HepG2 (cell line): Measurements from ENCODE around the gene GADD45GIP1. TPM values are rescaled to one million over a fixed set of nuclear protein-coding genes. Genes with fewer than 3 reads are reported as not detected.
A peak's percentile ranks its signal among the peaks of the same experiment; 100 is the strongest.

ENCODE experiments used
- ATAC-seq: fragments of 200-7000 bp; cut with Tn5 transposase; 3 replicates; pipeline ENCODE4 v1.9.1; 2020; ENCODE audit warnings: mild to moderate bottlenecking, moderate library complexity
- BruUV-seq: library from RNA; stranded (reverse); fragments of 400-500 nt; replicated peaks from 2 replicates; lab custom pipeline; 2021; lab: Mats Ljungman, UMichigan
- CTCF ChIA-PET: fragments of 300-600 bp; formaldehyde crosslinking; extraction: SDS; loops from one replicate; lab custom pipeline; 2021; ENCODE audit warnings: low total read pairs, inconsistent platforms, low intra/inter-chr PET ratio; lab: Yijun Ruan, JAX
- POLR2A ChIA-PET: fragments of 350-600 bp; sonication (Branson Sonifier 250); formaldehyde crosslinking; loops from one replicate; lab custom pipeline; 2020; ENCODE audit warnings: antibody characterized with exemption, inconsistent platforms; lab: Yijun Ruan, JAX
- DNase-seq: peaks from one replicate; pipeline ENCODE4 v3.0.0-alpha.2; 2015; ENCODE audit warnings: low spot score
- FAIRE-seq: peaks from 3 replicates; lab custom pipeline; 2011; peaks lifted over from hg19 to GRCh38; lab: Jason Lieb, UNC
- H2AFZ ChIP-seq: one replicate; pipeline ENCODE4 v1.6.1; 2011; ENCODE audit warnings: low read length, inconsistent platforms
- H3K27ac ChIP-seq: fragments of 300-600 bp; 3 replicates; pipeline ENCODE4 v1.8.0; 2011; ENCODE audit warnings: mixed run types, mild to moderate bottlenecking, mixed read lengths, low read length, inconsistent platforms; ENCODE audit not compliant: insufficient read depth; ENCODE audit errors: extremely low read length
- H3K27me3 ChIP-seq, 2 experiments: fragments of 200-600 bp in 1 of 2; 2 replicates in 1 of 2; 3 replicates in 1 of 2; pipeline versions ENCODE4 v1.6.0 to v1.8.0; 2011; ENCODE audit warnings: low read length in 2 of 2, mild to moderate bottlenecking in 2 of 2, moderate library complexity in 2 of 2, inconsistent platforms in 1 of 2; ENCODE audit not compliant: insufficient read depth in 2 of 2, control insufficient read depth in 1 of 2
- H3K36me3 ChIP-seq, 2 experiments: fragments of 200-600 bp in 1 of 2; replicated peaks in 1 of 2; 2 replicates in 1 of 2; 3 replicates in 1 of 2; pipeline versions ENCODE4 v1.5.1 to v1.8.0; 2011; ENCODE audit warnings: low read length in 2 of 2, inconsistent platforms in 1 of 2; ENCODE audit not compliant: insufficient read depth in 2 of 2, control insufficient read depth in 1 of 2
- H3K4me1 ChIP-seq: 2 replicates; pipeline ENCODE4 v1.5.1; 2012; ENCODE audit warnings: low read length, inconsistent platforms; ENCODE audit not compliant: insufficient read depth
- H3K4me2 ChIP-seq: 2 replicates; pipeline ENCODE4 v1.6.0; 2011; ENCODE audit warnings: low read depth, low read length, inconsistent platforms
- H3K4me3 ChIP-seq, 3 experiments: fragments of 200-600 bp in 1 of 3; sonication (generic), shearing (Covaris generic) in 1 of 3; replicated peaks in 1 of 3; 2 replicates each; pipeline ENCODE4 v1.5.1; 2011 to 2016; ENCODE audit warnings: low read length in 3 of 3, inconsistent platforms in 2 of 3, low read depth in 2 of 3, mild to moderate bottlenecking in 2 of 3, control low read depth in 1 of 3, mixed read lengths in 1 of 3; ENCODE audit not compliant: insufficient read depth in 1 of 3
- H3K79me2 ChIP-seq: one replicate; pipeline ENCODE4 v1.6.1; 2011; ENCODE audit warnings: low read length, inconsistent platforms; ENCODE audit not compliant: insufficient read depth
- H3K9ac ChIP-seq: 2 replicates; pipeline ENCODE4 v1.6.0; 2011; ENCODE audit warnings: mild to moderate bottlenecking, low read depth, low read length, inconsistent platforms; ENCODE audit not compliant: insufficient read depth
- H3K9me3 ChIP-seq: 2 replicates; pipeline ENCODE4 v1.5.1; 2012; ENCODE audit warnings: mild to moderate bottlenecking, low read length
- H4K20me1 ChIP-seq: 2 replicates; pipeline ENCODE4 v1.6.0; 2011; ENCODE audit warnings: inconsistent platforms, mild to moderate bottlenecking, low read length, moderate library complexity; ENCODE audit not compliant: insufficient read depth
- HOMEZ ChIP-seq: IDR thresholded peaks from 2 replicates; pipeline ENCODE4 v1.6.1; 2016; ENCODE audit warnings: low read depth
- MNT ChIP-seq: fragments of 450-650 bp; IDR thresholded peaks from 2 replicates; pipeline ENCODE4 v1.6.1; 2016
- ZNF646 ChIP-seq: sonication (generic); formaldehyde crosslinking; IDR thresholded peaks from 2 replicates; pipeline ENCODE4 v1.9.0; 2021; ENCODE audit warnings: mild to moderate bottlenecking, missing genetic modification reagents
- WGBS: methylation state at CpG from one replicate; pipeline ENCODE4 v1.1.6; 2017; ENCODE audit warnings: low lambda C conversion rate; 5-methylcytosine and 5-hydroxymethylcytosine counted together
- in situ Hi-C: cut with HindIII; loops from 2 replicates; pipeline ENCODE4 v1.10.0; 2017; ENCODE audit warnings: low pct_unique_long_range_greater_than_20kb; ENCODE audit not compliant: extremely low pct_ligation_motif_present
- intact Hi-C: fragments of 100-400 bp; cut with micrococcal nuclease; formaldehyde crosslinking; loops from one replicate; pipeline ENCODE4 v1.10.0; 2022; ENCODE audit not compliant: unreplicated experiment
- polyA plus RNA-seq, 8 experiments: library from polyadenylated mRNA; depleted of rRNA in 3 of 8; stranded (reverse) in 7 of 8; unstranded in 1 of 8; fragments of >200 nt; fragmentation: Illumina TruSeq in 4 of 8; extraction: Trizol in 4 of 8; gene quantifications; 2 replicates each; pipeline versions ENCODE4 v1.2.1 to v1.2.3, GENCODE V29; 2011 to 2016; ENCODE audit warnings: low read depth in 4 of 8, missing spikeins in 1 of 8, mixed read lengths in 1 of 8; ENCODE audit not compliant: insufficient read depth in 1 of 8
- total RNA-seq, 5 experiments: library from RNA; depleted of rRNA; stranded (reverse); fragments of >200 nt; fragmentation: Illumina TruSeq; extraction: Trizol; gene quantifications; 2 replicates each; pipeline ENCODE4 v1.2.3, GENCODE V29; 2016; ENCODE audit warnings: low read depth in 1 of 5

Gene GADD45GIP1
- total and polyA plus RNA-seq, 2 of the 13 experiments (the other 11 are each of a cell fraction or from before 2014, with no cell fraction given): 24.6 to 30.7 TPM

- Histone ChIP-seq H3K4me2 (peak overlapping the region; percentile 98), H2AFZ (no peak overlapping the region), H3K79me2 (no peaks in the 10 kb centered on the region), H3K27me3 (peaks cover 0 to 5% of the 10 kb centered on the region in 2 experiments; a peak in 1 of 5 replicates), H3K4me3 (peak overlapping the region in 1 of 3 experiments; percentile 22; a peak in 2 of 6 replicates), H4K20me1 (no peaks in the 10 kb centered on the region), H3K27ac (no peak overlapping the region), H3K9me3 (no peaks in the 10 kb centered on the region), H3K9ac (peak overlapping the region; percentile 52), H3K36me3 (no peaks in the 10 kb centered on the region), H3K4me1 (peaks cover 67% of the 10 kb centered on the region)
- TF ChIP-seq MNT (0 out of 2 replicates have a peak, but pooled peaks have one; percentile 8), HOMEZ (CRISPR knock-in tag) (no peak), ZNF646 (CRISPR knock-in tag) (0 out of 2 replicates have a peak, but pooled peaks have one; percentile 22)
- 36% methylated on average over 1 of the region's 3 CpGs for WGBS
- no peak for ATAC-seq
- POLR2A ChIA-PET: interaction anchor here (2.9 kb wide), 1 partner anchor 68 kb away, joined by 48 read pairs; no protein-coding TSS in a partner anchor
- TSS peak; percentile 74 for BruUV-seq
- in situ Hi-C loops (loop anchor here (5.0 kb wide), 2 partner anchors 35 to 75 kb away; no protein-coding TSS in a partner anchor), intact Hi-C loops (no loop called here)
- CTCF ChIA-PET: no interaction called here
- FAIRE-seq: no peak
- no peak for DNase-seq
Measured at GRCh38 chr19:12987190-12987589, 30.2 kb upstream of the GADD45GIP1 start.
